ENCODE data around the gene IRF1. TPM values are rescaled to one million over a fixed set of nuclear protein-coding genes. Genes with fewer than 3 reads are reported as not detected.

Gene IRF1
- total RNA-seq, 1 donor from 2014 or later: 1.2 TPM

DNA sequence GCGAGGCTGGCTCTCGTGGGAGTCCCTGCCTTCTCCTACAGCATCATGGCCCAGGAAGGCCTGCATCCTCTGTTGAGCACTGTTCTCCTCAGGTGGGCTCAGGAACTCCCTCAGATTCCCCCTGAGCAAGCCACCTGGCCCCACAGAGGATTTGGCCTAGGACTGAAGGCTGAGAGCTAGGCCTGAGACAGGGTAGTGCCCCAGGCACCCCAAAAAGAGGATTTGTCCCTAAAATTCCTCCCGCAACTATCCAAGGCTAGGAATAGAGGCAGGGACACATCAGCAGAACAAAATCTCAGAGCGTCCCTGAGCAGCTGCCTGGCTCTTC is 11.0 kb upstream of the IRF1 start:
- FAIRE-seq (no peak), DNase-seq (ENCODE audit: low spot score in 2 of 2) (no peak)

DNA sequence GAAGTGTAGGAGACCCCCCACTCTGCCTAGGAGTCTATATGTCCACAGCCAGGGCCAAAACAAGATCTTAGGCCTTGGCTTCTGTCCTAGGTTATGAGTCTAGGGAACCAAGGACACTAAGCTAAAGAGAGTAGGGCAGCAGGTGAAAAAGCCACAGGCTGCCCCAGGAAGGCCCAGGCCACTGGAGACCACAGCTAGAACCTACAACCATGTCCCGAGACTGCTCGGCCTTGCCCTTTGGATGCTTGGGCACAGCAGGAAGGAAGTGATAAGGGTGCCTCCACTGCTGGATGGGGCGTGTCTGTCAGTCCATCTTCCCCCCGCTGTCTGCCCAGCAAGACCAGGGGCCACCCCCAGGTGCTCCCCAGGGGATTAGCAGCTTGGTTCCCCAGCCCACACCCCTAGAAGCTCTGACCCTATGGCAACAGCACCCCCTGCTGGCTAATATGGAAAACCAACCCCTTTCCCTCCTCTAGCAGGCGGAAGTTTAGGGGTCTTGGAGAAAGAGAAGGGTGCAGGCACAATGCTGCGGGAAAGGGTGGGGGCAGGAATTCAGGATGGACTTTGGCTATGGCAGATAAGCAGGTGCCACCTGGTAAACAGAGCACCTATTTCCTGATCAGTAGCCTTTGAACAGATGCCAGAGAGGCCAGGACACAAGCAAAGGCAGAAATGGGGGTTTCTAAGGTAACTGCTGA is 10.5 kb upstream of the IRF1 start:
- FAIRE-seq (no peak), DNase-seq (ENCODE audit: low spot score in 2 of 2) (peak; percentile 54 to 63)

DNA sequence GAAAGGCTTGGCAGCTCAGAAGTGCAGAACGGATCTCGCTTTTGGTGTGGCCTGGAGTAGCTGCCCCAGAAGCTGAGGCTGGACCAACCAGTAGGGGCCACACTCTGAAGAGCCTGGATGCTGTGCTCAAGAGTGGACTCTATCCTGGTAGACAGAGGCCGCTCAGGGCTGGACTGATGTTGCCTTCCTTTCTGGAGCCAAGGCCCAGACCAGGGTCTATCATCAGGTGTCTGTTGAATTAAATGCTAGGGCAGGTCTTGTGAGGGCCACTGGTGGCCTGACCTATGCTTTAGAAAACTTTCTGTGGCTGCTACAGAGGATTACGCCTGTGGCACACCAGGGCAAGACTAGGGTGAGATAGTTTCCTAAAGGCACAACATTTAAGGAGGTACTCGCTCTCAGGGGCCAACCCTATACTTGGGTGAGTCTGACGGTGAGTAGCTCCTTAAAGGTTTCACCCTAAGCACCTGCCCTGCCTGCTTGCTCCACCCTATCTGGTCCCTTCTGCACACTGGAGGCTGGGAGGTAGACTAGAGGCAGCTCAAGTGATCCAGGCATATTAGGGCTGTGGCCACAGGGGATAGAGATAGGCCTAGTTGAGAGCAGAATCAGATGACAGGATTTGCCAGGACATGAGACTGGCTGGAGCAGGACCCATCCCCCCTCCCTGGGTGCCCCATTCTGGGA is 9.8 kb upstream of the IRF1 start:
- no peak for DNase-seq (ENCODE audit: low spot score in 2 of 2)
- no peak for FAIRE-seq

DNA sequence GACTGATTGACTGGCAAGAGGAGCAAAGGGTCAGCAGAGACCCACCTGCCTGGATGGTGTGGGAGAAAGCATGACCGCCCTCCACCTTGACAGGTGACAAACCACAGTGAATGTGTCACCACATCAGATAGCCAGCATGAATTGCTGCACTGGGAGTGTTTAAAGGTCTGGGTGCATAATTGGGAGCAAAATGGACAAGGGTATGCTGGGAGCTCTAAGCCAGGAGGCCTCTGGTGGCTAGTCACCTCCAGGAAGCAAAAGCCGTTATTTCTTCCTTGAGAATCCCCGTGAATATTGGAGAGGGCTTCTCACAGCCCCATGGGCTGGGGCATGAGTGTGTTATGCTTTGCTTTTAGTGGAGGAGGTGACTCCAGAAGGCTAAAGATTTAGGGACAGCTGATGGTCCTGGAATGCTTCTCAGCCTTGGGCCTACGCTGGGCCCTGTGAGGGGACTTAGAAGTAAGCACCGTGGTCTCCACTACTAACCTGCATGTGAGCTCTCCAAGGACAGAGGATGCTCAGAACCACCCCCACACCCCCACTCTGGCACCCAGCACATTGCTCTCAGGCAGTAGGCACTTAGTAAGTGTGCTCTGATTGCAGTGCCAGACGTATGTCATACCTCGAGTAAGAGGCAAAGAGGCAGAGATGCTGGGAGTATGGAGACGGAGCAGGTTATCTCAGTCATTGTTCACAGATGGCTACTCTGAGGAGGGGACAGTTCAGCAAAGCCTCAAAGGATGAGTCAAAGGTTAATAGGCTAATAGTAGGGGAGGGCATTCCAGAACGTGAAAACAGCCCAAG is 9.1 kb upstream of the IRF1 start:
- FAIRE-seq: no peak
- DNase-seq (ENCODE audit: low spot score in 2 of 2): no peak

DNA sequence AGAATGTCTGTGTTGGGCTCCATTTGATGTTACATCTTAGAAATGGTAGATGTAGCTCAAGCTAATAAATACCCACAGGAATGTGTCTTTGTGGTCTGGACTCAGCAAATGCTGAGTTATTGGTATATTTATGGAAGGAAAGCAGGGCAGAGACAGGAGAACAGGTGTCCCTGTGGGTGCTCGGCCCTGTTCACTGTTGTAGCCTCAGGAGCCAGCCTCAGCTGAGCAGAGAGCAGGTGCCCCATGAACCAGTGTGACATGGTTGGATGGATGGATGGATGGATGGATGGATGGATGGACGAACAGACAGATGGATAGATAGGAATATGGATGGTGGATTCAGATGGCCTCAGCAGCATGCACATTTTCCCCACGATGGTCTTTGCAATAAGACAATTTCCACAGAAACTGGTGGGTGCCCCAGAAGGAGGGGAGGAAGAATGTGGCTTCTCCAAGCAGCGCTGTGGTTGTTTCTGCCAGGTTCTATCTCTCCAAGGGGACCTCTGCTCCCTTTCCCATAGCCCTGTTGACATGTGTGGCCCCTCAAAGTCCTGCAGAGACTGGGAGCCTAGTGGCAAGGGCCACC is 8.2 kb upstream of the IRF1 start:
- FAIRE-seq: no peak
- no peak for DNase-seq (ENCODE audit: low spot score in 2 of 2)

DNA sequence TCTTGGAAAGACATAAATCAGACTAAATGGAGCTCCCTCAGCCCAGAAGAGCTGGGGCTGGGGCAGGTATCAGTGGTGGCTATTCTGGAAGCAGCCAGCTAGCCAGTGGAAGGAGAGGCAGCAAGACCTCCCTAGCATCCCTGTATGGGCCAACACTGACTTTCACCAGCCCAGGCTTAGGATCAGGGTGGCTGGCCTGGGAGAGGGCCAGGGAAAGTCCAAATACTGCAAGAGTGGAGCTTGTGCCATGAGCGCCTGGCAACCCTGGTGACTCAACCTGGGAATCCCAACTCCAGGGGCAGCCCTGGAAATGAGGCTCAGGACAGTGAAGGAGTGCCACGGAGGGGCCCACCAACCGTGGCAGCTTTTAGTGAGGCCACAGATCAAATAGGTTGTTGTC is 7.6 kb upstream of the IRF1 start:
- DNase-seq (ENCODE audit: low spot score in 2 of 2) (no peak), FAIRE-seq (no peak)

DNA sequence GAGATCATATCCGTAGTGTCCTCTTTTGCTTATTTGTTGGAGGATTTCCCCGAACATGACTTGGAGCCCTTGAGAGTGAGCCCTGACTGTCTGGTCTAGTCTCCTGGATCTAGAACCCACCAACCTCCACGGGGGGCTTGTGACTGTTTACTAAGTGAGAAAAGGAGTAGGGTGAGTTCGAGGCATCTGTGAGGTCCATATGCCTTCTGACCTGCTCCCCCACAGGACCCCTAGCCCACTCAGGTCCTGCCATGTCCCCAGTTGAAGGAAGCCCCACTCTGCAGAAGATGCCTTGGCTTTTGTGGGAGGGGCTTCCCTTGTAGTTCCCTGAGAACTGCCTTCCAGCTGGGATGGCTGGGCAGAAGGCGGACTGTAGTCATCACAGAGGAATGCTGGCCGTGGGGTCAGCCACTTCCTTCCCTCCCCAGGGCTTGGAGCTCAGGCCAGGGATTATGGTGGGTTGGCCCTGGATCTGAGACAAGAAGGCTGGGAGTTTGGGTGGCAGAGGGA is 7.0 kb upstream of the IRF1 start:
- peak in 1 of 2 donors; percentile 52 for DNase-seq (ENCODE audit: low spot score in 2 of 2)
- FAIRE-seq: no peak

DNA sequence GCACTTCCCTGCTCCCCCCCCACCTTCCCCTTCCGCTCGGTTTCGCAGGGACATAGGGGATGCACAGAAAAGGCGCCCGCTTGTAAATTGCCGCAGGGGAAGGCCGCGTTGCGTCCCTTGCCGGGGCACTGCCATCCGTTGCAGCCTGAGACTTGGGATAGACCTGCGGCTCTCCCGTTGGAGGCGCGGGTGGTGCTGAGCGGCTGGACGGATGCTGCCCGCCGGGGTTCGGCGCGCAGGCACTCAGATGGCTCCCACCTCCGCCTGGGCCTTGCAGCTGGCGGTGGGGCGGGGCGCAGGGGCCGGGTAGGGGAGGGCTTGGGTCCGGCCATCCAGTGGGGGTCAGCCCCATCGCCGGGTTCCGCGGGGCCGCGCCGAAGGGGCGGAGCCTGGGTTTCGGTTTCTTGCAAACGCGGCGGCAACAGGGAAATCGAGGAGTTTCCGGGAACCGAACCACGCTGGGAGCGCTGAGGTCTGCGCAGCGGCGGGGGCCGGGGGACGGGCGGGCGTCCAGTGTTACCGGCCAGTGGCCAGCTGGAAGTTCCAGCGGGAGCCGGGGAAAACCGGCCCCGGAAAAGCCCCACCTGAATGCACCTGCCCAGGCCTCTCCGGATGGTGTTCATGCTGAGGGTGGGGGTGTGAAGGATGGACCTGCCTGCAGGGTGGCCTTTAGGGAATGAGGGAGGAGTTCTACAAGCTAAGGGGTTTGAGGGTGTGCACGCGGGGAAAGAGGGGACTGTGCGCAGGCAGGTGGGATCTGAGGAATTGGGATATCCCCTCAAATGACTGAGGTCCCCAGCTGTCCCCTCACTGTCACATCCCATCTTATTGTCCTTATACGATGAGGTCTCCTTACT is 6.3 kb upstream of the IRF1 start:
- FAIRE-seq (no peak), DNase-seq (ENCODE audit: low spot score in 2 of 2) (peak; percentile 74 to 77)

DNA sequence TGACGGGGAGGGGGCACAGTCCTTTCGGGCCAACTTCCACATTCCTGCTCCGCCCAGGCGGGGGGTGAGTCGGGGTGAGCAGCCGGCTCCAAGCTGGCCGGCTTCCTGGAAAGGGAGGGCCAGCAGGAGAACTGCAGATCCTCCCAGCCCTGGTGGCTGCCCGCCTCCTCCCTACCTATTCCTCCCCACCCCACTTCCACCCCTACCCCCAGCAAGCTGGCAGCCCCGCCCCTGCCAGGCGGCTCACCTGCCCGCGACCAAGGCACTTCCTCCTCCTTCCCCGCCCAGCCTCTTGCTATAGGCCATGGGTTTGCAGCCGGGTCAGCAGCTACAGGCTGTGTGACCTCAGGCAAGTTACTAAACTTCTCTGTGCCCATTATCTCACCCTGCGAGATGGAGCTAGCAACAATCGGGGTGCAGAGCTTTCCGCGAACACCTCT is 5.6 kb upstream of the IRF1 start:
- DNase-seq (ENCODE audit: low spot score in 2 of 2) (peak; percentile 75 to 79), FAIRE-seq (no peak)

DNA sequence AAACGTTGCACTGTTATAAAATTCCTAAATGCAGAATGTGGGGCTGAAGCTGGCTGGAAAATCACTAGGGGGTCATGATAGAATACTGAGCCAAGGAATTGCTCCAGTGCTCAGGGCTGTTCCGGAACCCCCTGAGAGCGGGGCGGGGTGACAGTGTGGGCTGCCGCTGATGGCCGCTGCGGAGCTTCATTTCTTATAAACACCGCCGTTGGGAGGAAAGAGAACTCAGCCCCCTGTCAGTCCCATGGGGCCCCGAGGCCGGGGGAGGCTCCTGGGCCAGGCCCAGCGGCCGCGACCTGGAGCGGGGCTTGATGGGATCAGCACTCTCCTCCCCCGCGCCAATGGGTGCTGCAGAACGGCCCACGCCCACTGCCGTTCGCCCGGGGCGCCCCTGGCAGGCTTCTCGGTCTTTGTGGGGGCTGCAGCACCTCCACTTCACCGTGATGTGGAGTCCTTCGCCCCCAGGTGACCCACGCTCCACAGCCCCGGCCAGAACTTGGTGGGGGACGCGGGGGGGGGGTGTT is 5.2 kb upstream of the IRF1 start:
- FAIRE-seq (no peak), DNase-seq (ENCODE audit: low spot score in 2 of 2) (peak; percentile 64 to 73)

DNA sequence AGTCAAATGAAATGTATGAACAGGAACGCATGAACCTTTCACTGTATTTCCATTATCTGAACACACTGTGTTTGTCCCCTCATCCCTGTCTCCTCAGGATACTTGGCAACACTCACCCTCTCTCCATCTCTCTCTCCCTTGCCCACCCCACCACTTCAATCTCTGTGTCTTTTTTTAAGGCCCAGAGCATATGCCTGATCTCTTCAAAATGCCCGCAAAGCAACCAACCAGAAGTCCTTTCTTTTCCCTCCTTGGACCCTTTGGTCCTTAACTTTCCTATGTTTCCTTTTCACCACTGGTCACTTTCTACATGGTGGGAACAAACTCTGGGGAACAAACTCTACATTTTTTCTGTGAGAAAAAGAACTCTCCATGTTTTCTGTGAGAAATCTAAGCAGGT is 3.2 kb upstream of the IRF1 start:
- DNase-seq (ENCODE audit: low spot score in 2 of 2) (no peak), FAIRE-seq (no peak)

DNA sequence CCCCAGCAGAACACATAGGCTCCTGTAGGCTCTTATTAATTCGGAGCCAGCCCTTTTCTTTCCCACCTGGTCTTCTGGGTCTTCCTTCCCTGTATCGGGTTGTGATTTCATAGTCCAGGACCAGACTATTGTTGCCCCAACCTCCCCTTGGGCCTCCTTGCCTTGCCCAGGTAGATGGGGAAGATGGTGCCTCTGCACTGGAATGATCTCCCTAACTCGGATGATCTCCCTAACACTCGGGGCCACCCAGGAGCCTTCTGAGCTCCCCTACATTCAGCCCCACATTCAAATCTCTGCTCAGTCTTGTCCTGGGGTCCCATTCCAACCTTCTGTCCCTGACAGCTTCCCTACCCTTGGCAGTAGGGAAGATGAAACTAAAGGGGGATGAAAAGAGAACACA is 2.7 kb upstream of the IRF1 start:
- no peak for FAIRE-seq

DNA sequence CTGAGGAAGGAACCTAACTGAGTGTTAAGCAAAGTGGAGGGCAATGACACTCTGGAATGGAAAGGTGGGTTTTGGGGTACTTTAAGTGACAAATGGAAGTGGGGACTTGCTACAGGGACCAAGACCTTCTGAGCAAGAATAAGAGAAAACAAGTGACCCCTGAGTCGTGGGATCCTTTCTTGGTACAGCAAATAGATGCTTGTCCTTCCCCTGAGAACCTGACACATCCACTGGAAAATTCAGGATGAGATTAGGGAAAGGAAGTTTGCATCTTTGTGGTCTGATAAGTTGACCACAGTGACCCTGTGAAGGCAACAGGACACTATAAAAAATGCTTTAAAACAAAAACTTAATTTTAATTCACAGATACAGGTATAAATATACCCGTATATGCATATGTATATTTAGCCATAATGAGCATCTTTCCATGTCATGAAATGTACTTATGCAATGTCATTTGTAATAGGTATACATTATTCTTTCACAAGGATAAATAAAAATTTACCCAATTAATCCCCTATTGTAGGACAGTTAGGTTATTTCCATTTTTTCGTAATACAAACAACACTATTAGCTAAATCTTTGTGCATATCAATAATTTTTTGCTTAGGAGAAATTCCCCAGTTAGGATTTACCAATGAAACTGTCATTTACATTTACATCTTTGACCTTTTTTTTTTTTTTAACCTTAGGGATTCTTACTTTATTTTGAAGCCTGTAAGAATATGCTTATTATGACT is 2.0 kb upstream of the IRF1 start:
- DNase-seq (ENCODE audit: low spot score in 2 of 2) (no peak), FAIRE-seq (no peak)

More for the DNA sequence above, 2.7 kb upstream of the IRF1 start:
- DNase-seq (ENCODE audit: low spot score in 2 of 2): no peak

DNA sequence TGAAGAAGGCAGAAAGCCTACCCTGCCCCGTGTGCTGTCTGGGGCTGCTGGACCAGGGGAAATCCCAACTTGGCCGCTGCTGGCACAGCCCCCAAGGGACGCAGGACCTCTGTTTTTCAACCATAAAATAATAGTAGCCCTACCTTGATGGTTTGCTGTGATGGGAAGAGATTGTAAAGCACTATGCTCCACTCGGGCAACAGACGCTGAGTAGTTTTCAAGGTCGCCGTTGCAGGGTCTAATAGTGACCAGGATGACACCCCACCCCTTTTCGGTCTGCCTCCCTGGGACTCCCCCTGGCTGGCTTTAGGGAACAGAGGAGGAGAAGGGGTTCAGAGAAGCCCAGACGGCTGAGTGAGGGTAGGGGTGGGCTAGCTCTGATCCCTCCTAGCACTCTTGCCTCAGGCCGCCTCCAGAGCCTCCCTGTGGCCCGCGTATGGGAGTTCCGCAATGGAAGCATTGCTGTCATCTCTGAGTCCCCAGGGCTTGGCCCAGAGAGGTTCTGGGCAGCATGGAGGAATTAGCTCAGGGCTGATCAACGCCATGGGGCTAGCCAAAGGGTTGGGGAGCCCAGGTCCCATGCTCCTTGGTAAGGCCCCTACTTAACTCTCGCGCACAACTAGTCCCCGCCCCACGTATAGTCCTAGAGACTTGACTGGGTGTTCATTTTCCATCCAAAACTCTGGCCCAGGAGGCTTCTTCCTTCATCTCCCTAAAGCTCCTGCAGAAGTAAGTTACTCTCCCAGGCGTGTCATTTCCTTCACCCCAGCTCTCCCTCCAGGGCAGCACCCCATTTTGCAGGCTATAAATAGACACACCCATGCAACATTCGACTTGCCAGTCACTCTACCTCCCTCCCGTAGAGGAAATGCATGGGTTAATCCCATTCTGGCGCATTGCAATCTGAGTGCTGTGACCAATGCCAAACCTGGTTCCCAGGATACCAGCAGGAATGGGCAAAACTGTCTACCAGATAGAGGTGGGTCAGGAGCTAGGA is 1.1 kb upstream of the IRF1 start:
- FAIRE-seq: no peak
- DNase-seq (ENCODE audit: low spot score in 2 of 2): no peak

DNA sequence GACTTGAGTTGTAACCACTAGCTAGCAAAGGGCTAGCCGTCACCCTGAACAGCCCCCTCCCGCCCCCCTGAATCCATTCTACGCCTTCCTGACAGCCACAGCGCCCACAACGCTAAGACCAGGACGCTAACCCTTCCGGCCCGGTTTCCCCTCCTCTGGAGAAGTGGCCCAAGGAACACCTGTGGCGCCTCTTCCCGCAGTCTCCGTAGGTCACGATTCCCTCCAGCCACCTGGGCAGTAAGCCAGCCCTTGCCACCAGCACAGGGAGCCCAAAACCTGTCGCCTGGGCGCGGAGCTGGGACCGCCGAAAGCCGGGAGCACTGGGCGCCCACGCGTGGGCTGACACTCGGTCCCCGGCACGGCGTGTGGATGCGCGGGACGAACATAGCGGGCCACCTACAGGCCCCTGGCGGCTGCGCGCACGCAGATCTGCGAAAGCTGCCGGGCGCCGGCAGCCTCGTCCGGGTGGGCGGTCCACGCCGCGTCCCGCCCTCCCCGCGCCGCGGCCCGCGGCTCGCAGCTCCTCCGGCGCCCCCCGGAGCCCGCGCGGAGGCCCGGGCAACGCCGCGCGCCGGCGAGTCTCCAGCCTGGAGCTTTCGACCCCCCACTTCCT is 596 bp downstream of the IRF1 start:
- FAIRE-seq (no peak), DNase-seq (ENCODE audit: low spot score in 2 of 2) (peak; percentile 75 to 77)

DNA sequence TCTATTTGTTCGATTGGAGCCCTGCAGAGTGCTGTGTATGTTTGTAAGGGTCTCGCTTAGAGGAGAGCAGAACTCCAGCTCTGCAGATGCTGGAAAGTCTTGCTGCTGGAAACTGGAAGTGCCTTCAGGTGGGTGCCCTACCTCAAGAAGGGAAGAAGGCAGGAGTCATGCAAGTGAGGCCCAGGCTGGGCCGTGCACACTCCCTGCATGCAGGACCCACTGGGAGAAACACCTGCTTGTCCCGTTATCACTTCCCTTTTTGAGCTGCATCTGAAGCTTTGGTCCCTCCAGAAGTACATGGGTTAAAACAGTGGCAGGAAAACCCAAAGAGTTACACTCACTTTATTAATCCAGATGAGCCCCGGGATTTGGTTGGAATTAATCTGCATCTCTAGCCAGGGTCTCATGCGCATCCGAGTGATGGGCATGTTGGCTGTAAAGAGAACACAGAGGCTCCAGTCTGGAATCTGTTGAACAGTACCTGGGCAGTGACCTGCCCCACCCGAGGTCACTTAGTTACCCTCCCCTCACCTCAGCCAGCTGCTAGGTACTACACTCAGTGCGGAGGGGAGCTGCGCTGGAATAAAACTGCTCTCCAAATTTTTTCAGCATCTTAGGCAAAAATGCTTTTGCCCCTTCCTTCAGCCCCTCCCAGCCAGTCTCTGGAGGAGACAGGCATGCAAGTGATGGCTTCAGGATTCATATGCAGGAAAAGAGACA is 1.4 kb downstream of the IRF1 start:
- FAIRE-seq (no peak), DNase-seq (ENCODE audit: low spot score in 2 of 2) (no peak)

DNA sequence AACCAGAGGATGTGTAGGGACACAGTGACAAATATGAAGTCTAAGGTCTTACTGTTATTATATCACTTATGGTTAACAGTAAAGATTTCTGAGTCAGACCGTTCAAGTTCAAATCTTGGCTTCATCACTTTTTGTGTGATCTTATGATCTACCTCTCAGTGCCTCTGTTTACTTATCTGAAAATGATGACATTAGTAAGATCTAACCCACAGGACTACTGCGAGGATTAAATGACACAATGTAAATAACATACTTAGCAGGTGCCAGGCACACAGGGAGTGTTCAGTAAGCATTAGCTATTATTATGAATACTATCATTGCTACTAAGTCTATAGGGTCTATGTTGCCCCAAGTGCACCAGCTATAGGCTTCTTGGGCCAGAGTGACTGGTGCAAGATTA is 2.0 kb downstream of the IRF1 start:
- no peak for FAIRE-seq

More for the DNA sequence above, 2.0 kb downstream of the IRF1 start:
- no peak for DNase-seq (ENCODE audit: low spot score in 2 of 2)
